HUES48 (cell line): Measurements from ENCODE around the gene PIAS1.
"Not testable (repeated sequence)": the region's sequence is repeated elsewhere in the genome, so short reads cannot be mapped to it uniquely, and the experiment has no call there.

Experiments
- H3K27ac ChIP-seq: one replicate; pipeline ENCODE4 v1.7.0; 2013; ENCODE audit warnings: low read depth, low read length, inconsistent platforms
- H3K27me3 ChIP-seq: 2 replicates; pipeline ENCODE4 v1.6.1; 2013; ENCODE audit warnings: mild to moderate bottlenecking, low read length; ENCODE audit not compliant: control insufficient read depth, insufficient read depth
- H3K36me3 ChIP-seq: 2 replicates; pipeline ENCODE4 v1.6.1; 2013; ENCODE audit warnings: low read length; ENCODE audit not compliant: control insufficient read depth, insufficient read depth
- H3K4me1 ChIP-seq: 2 replicates; pipeline ENCODE4 v1.6.1; 2013; ENCODE audit warnings: mild to moderate bottlenecking, low read length; ENCODE audit not compliant: control insufficient read depth, insufficient read depth
- H3K4me3 ChIP-seq: 2 replicates; pipeline ENCODE4 v1.5.1; 2013; ENCODE audit warnings: mild to moderate bottlenecking, low read depth, low read length
- H3K9ac ChIP-seq: 2 replicates; pipeline ENCODE4 v1.6.1; 2013; ENCODE audit warnings: mild to moderate bottlenecking, low read depth, low read length, moderate library complexity
- H3K9me3 ChIP-seq: 2 replicates; pipeline ENCODE4 v1.6.1; 2013; ENCODE audit warnings: low read length; ENCODE audit not compliant: control insufficient read depth, insufficient read depth

Gene PIAS1

DNA sequence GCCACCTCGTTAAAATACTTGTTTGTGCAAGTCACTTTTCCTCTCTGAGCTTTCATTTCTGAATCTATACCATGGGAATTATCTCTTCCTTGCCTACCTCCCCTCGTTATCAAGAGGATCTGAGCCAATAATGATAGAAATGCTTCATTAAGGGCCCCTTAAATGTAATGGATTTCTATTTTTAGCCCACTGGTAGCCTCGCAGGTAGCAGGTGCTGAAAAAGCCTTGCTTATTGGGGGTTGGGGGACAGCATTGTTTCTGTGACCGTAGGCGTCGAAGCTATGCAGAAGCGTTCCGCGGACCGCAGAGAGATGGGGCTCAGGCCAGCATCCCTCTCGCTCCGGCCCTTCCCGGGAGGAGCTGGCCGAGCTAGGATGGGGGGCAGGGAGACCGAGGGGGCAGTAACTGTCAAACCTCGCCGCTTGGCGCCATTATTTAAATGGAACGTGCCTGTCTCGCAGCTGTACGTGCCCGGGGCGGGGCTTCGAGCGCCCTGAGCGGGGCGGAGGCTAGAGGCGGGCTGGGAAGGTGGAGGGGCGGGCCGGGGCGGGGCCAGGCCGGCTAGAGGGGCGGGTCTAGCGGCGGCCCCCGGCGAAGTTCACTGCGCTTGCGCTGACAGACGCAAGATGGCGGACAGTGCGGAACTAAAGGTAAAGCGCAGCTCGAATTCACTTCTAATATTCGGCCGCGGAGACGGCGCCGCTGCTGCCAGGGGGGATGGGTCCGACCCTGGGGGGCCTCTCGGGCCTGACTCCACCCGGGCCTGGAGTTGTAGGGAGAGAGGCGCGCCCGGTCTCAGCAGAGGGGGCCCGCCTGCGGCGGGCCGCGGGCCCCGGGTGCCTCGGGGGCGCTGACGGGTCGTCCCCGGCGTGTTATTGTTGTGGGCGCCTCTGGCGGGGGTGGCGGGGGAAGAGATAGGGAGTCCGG is at the start of gene PIAS1:
TSS of gene PIAS1 (plus strand) at position 615 of the 927 bp plus-strand sequence. CDS start at position 627, 12 bp downstream.
- no peaks in the 10 kb centered on the region for H3K9me3 ChIP-seq
- H3K4me3 ChIP-seq: peak within 1 kb of the TSS; percentile 84
- H3K27ac ChIP-seq: peak within 1 kb of the TSS; percentile 96
- peaks cover 8% of the 10 kb centered on the region for H3K27me3 ChIP-seq
- H3K36me3 ChIP-seq: no peaks in the 10 kb centered on the region
- H3K4me1 ChIP-seq: peaks cover 38% of the 10 kb centered on the region
- peak within 1 kb of the TSS; percentile 44; the same call in 1 of the 2 replicates for H3K9ac ChIP-seq

DNA sequence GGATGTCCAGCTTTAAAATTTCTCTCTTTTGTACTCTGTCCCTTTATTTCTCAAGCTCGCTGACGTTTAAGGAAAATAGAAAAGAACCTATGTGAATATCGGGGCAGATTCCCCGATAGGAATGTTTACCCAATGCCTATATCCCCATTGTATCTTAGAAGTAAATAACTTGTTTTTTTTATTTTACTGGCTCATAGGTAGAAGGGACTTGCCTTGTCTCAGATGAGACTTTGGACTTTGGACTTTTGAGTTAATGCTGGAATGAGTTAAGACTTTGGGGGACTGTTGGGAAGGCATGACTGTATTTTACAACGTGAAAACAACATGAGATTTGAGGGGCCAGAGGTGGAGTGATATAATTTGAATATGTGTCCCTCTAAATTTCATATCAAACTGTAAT is 46.5 kb upstream of the PIAS1 start:
- H3K9me3 ChIP-seq, H3K4me3 ChIP-seq, H3K9ac ChIP-seq, H3K27me3 ChIP-seq, H3K36me3 ChIP-seq: not testable (repeated sequence)
- peak overlapping the region; percentile 40 for H3K27ac ChIP-seq
- peaks cover 11% of the 10 kb centered on the region for H3K4me1 ChIP-seq

DNA sequence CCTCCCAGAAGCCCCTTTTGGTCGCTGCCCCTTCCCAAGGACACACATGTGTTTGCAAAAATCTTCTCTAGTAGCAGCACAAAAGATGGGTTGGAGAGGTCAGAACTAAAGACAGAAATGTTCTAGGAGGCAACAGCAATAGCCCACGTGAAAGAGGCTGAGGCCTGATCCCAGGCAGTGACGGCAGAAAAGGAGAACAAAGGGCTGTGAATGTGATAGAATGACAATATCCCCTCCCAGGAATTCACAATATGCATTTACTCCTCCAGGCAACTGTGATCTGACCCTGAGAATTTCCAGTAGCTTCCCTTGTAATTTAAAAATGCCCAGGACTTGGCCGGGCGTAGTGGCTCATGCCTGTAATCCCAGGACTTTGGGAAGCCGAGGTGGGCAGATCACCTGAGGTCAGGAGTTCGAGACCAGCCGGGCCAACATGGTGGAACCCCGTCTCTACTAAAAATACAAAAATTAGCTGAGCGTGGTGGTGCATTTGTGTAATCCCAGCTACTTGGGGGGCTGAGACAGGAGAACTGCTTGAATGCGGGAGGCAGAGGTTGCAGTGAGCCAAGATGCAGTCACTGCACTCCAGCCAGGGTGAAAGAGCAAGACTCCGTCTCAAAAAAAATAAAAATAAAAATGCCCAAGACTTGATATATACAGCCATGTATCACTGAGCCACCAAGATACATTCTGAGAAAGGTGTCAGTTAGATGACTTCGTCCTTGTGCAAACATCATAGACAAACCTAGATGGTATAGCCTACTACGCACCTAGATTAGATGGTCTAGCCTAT is 43.6 kb upstream of the PIAS1 start:
- Histone ChIP-seq H3K4me1 (peaks cover 11% of the 10 kb centered on the region), H3K9me3 (no peaks in the 10 kb centered on the region), H3K27me3 (no peaks in the 10 kb centered on the region), H3K36me3 (no peaks in the 10 kb centered on the region), H3K4me3 (no peak overlapping the region), H3K9ac (no peak overlapping the region), H3K27ac (peak overlapping the region; percentile 53)

DNA sequence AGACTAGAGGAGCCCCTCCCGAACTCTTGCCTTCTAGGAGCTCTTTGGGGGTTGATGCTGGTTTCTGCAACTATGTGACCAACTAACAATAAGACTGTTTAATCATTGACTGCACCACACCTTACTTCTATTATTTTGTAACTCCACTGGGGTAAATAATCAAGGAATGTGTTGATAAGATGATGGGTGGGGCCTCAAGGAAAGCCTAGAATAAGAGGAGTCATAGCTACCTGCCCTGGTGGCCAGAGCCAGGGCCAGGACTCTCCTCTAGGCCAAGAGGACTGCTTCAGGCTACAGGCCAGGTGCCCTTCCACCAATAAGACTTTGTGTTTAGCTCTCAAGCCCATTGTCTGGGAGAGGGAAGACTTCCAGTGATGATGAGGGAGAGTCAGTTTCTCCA is 41.2 kb upstream of the PIAS1 start:
- no peaks in the 10 kb centered on the region for H3K27me3 ChIP-seq
- H3K9ac ChIP-seq: no peak overlapping the region
- no peak overlapping the region for H3K27ac ChIP-seq
- peaks cover 9% of the 10 kb centered on the region for H3K4me1 ChIP-seq
- H3K9me3 ChIP-seq: no peaks in the 10 kb centered on the region
- no peaks in the 10 kb centered on the region for H3K36me3 ChIP-seq
- no peak overlapping the region for H3K4me3 ChIP-seq

DNA sequence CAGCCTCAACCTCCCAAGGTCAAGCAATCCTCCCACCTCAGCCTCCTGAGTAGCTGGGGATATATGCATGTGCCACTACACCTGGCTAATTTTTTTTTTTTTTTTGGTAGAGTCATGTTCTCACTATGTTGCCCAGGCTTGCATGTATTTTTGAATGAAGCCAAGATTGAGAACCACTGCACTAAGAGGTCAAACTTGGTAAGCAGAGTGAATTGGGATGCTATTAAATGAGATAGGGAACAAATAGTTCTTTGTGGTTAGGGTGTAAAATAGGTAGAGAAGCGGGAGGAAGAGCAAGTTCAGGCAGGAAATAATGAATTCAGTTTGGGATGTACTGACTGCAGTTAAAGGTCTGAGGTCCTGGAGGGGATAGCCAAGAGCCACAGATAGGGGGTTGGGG is 39.9 kb upstream of the PIAS1 start:
- Histone ChIP-seq H3K27me3 (no peaks in the 10 kb centered on the region), H3K4me1 (peaks cover 9% of the 10 kb centered on the region), H3K9ac (no peak overlapping the region), H3K27ac (no peak overlapping the region), H3K4me3 (no peak overlapping the region), H3K9me3 (no peaks in the 10 kb centered on the region), H3K36me3 (no peaks in the 10 kb centered on the region)

- Histone ChIP-seq H3K4me3 (no peak overlapping the region), H3K4me1 (peaks cover 6% of the 10 kb centered on the region), H3K27ac (no peak overlapping the region), H3K9me3 (no peaks in the 10 kb centered on the region), H3K9ac (no peak overlapping the region), H3K36me3 (no peaks in the 10 kb centered on the region), H3K27me3 (no peaks in the 10 kb centered on the region)
These were observed 38.9 kb upstream of the PIAS1 start for GRCh38 chr15:68015244-68015643.

GRCh38 chr15:68017201-68017600 is 36.9 kb upstream of the PIAS1 start:
- Histone ChIP-seq H3K9ac (no peak overlapping the region), H3K27ac (no peak overlapping the region), H3K4me3 (no peak overlapping the region)

GRCh38 chr15:68018797-68019444 is 35.2 kb upstream of the PIAS1 start:
- no peaks in the 10 kb centered on the region for H3K36me3 ChIP-seq
- H3K4me1 ChIP-seq: no peaks in the 10 kb centered on the region
- no peaks in the 10 kb centered on the region for H3K27me3 ChIP-seq
- H3K4me3 ChIP-seq: no peak overlapping the region
- no peak overlapping the region for H3K27ac ChIP-seq
- H3K9me3 ChIP-seq: no peaks in the 10 kb centered on the region
- H3K9ac ChIP-seq: no peak overlapping the region

More at GRCh38 chr15:68017201-68017600, 36.9 kb upstream of the PIAS1 start:
- no peaks in the 10 kb centered on the region for H3K4me1 ChIP-seq
- no peaks in the 10 kb centered on the region for H3K27me3 ChIP-seq
- H3K9me3 ChIP-seq: no peaks in the 10 kb centered on the region
- H3K36me3 ChIP-seq: no peaks in the 10 kb centered on the region

DNA sequence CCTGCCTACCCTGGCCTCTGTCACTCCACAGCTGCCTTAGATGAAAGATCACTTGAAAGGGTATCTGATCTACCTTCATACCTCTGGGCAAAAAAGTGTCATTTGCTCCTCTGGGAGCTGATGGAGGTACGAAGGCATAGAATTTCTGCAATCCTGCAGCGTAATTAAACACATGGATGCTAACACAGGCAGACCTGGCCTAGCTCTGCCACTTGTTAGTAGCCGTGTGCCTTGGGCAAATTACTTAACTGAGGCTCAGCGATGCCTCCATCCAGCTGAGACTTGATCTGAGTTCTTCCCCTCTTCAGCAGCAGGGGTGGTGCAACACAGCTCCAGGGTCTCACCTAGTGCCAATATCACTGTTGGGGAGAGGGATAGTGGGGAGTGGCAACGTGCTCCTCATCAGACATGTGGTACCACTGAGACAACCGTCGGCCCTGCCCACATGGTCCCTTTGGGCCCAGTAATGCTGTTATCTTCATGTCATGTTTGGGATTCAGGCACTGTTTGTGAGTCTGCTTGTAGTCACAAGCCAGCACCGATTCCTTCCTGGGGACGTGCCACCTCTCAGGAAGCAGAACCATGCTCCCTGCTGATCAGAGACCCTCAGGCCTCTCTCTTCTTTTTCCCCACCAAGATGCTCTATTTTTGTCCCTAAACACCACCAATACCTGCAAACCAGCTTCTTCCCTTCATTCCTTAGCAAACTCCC is 34.1 kb upstream of the PIAS1 start:
- Histone ChIP-seq H3K4me1 (no peaks in the 10 kb centered on the region), H3K36me3 (no peaks in the 10 kb centered on the region), H3K9me3 (no peaks in the 10 kb centered on the region), H3K27ac (no peak overlapping the region), H3K9ac (no peak overlapping the region), H3K4me3 (no peak overlapping the region), H3K27me3 (no peaks in the 10 kb centered on the region)

DNA sequence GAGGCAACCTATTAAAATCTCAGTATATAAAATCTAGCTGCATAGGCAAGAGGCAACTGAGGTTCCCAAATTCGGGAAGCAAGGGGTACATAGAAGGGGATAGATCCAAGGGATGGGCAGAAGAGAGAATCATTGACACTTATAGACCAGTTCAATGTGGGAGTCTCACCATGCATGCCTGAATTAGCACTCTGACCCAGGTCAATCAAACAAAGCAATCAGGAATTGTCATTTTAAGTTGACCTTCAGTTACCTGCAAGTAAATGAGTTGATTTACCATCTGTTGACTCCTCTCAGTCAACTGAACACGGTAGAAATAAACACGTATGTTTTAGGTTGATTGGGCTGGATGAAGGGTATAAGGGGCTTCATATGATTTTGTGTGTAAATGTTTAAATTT is 33.4 kb upstream of the PIAS1 start:
- H3K27me3 ChIP-seq: no peaks in the 10 kb centered on the region
- no peaks in the 10 kb centered on the region for H3K9me3 ChIP-seq
- no peak overlapping the region for H3K4me3 ChIP-seq
- H3K27ac ChIP-seq: no peak overlapping the region
- no peaks in the 10 kb centered on the region for H3K4me1 ChIP-seq
- no peak overlapping the region for H3K9ac ChIP-seq
- no peaks in the 10 kb centered on the region for H3K36me3 ChIP-seq
